NCI-H2107 treated with DMSO at 0.1 percent for 48 hours (cell line): ENCODE results near the gene GET3.
A peak's percentile ranks its signal among the peaks of the same experiment; 100 is the strongest.
"Not testable (repeated sequence)": the region's sequence is repeated elsewhere in the genome, so short reads cannot be mapped to it uniquely, and the experiment has no call there.

Experiments
- DNase-seq: peaks from one replicate; lab custom pipeline; 2025; ENCODE audit not compliant: unreplicated experiment; lab: John Stamatoyannopoulos, UW

The GET3 gene

GRCh38 chr19:12736995-12737834, at the start of gene GET3:
GET3 (plus strand) TSS chr19:12737497; CDS start chr19:12737506, 9 bp downstream.
- DNase-seq, result peak; percentile 99

- DNase-seq, result no peak
Measured at GRCh38 chr19:12689012-12689411, 48.3 kb upstream of the GET3 start.

GRCh38 chr19:12689581-12690216, 47.6 kb upstream of the GET3 start:
- no peak for DNase-seq

GRCh38 chr19:12692960-12693359, 44.3 kb upstream of the GET3 start:
- DNase-seq, result no peak

- no peak for DNase-seq
Measured at GRCh38 chr19:12694641-12695040, 42.7 kb upstream of the GET3 start.

- no peak for DNase-seq
Measured at GRCh38 chr19:12695096-12695495, 42.2 kb upstream of the GET3 start.

GRCh38 chr19:12695514-12695913, 41.8 kb upstream of the GET3 start:
- DNase-seq, result no peak

GRCh38 chr19:12695997-12696365, 41.3 kb upstream of the GET3 start:
- DNase-seq, result no peak

GRCh38 chr19:12696366-12697335, 40.6 kb upstream of the GET3 start, which contains the start of gene FBXW9:
FBXW9 (minus strand) TSS chr19:12696631; CDS start chr19:12696581, 50 bp downstream.
- DNase-seq, result peak; percentile 43

GRCh38 chr19:12697425-12697824, 39.9 kb upstream of the GET3 start:
- not testable (repeated sequence) for DNase-seq

- no peak for DNase-seq
Measured at GRCh38 chr19:12698138-12698537, 39.2 kb upstream of the GET3 start.

GRCh38 chr19:12701596-12702282, 35.6 kb upstream of the GET3 start:
- DNase-seq, result no peak

- DNase-seq, result no peak
Measured at GRCh38 chr19:12703046-12703445, 34.3 kb upstream of the GET3 start.

GRCh38 chr19:12705169-12705568, 32.1 kb upstream of the GET3 start:
- no peak for DNase-seq

GRCh38 chr19:12705654-12706331, 31.5 kb upstream of the GET3 start:
- DNase-seq, result no peak

GRCh38 chr19:12706332-12706718, 31.0 kb upstream of the GET3 start:
- no peak for DNase-seq

- no peak for DNase-seq
Measured at GRCh38 chr19:12708641-12709040, 28.7 kb upstream of the GET3 start.

GRCh38 chr19:12711187-12711586, 26.1 kb upstream of the GET3 start:
- no peak for DNase-seq

- DNase-seq, result not testable (repeated sequence)
Measured at GRCh38 chr19:12712077-12712476, 25.2 kb upstream of the GET3 start.

GRCh38 chr19:12713304-12713703, 24.0 kb upstream of the GET3 start:
- DNase-seq, result not testable (repeated sequence)
